Skeletal muscle satellite cell (primary cell): Measurements from ENCODE around the gene TMEM169.

ENCODE experiments used
- H3K27me3 ChIP-seq: 2 replicates; pipeline ENCODE4 v1.7.0; 2013; ENCODE audit warnings: low read length; ENCODE audit not compliant: control insufficient read depth, insufficient read depth
- H3K36me3 ChIP-seq: 2 replicates; pipeline ENCODE4 v1.7.0; 2013; ENCODE audit warnings: mild to moderate bottlenecking, control low read depth, low read length; ENCODE audit not compliant: insufficient read depth
- H3K4me1 ChIP-seq: 2 replicates; pipeline ENCODE4 v1.7.0; 2013; ENCODE audit warnings: low read length; ENCODE audit not compliant: control insufficient read depth, insufficient read depth
- H3K4me2 ChIP-seq: 2 replicates; pipeline ENCODE4 v1.7.0; 2013; ENCODE audit warnings: mild to moderate bottlenecking, low read length
- H3K4me3 ChIP-seq: 2 replicates; pipeline ENCODE4 v1.7.0; 2013; ENCODE audit warnings: low read length
- H3K9ac ChIP-seq: 2 replicates; pipeline ENCODE4 v1.7.0; 2013; ENCODE audit warnings: mild to moderate bottlenecking, low read depth, low read length, moderate library complexity
- H3K9me3 ChIP-seq: replicated peaks from 2 replicates; pipeline ENCODE4 v1.7.0; 2013; ENCODE audit warnings: mild to moderate bottlenecking, control low read depth, low read length

TMEM169 gene

GRCh38 chr2:216108310-216108966 lies 26.7 kb downstream of the TMEM169 start:
- Histone ChIP-seq H3K27me3 (no peaks in the 10 kb centered on the region), H3K36me3 (peaks cover 30% of the 10 kb centered on the region), H3K4me2 (peak overlapping the region; percentile 64), H3K4me1 (peaks cover 27% of the 10 kb centered on the region), H3K9me3 (no peaks in the 10 kb centered on the region), H3K4me3 (peak overlapping the region; percentile 54), H3K9ac (peak overlapping the region; percentile 98)

- Histone ChIP-seq H3K4me1 (peaks cover 27% of the 10 kb centered on the region), H3K4me2 (peak within 1 kb of the TSS; percentile 87), H3K9me3 (no peaks in the 10 kb centered on the region), H3K27me3 (no peaks in the 10 kb centered on the region), H3K36me3 (peaks cover 39% of the 10 kb centered on the region), H3K9ac (peak within 1 kb of the TSS; percentile 98), H3K4me3 (peak within 1 kb of the TSS; percentile 92)
These were observed 27.5 kb downstream of the TMEM169 start, which contains the start of gene XRCC5 for GRCh38 chr2:216108967-216109921. TSS of gene XRCC5 (plus strand) at chr2:216109348. CDS start at chr2:216109437, 89 bp downstream.

- Histone ChIP-seq H3K4me2 (peak overlapping the region; percentile 87), H3K36me3 (peaks cover 41% of the 10 kb centered on the region), H3K9me3 (no peaks in the 10 kb centered on the region), H3K4me3 (peak overlapping the region; percentile 92), H3K4me1 (peaks cover 27% of the 10 kb centered on the region), H3K27me3 (no peaks in the 10 kb centered on the region), H3K9ac (peak overlapping the region; percentile 98)
These were observed 28.4 kb downstream of the TMEM169 start for GRCh38 chr2:216109962-216110614.

DNA sequence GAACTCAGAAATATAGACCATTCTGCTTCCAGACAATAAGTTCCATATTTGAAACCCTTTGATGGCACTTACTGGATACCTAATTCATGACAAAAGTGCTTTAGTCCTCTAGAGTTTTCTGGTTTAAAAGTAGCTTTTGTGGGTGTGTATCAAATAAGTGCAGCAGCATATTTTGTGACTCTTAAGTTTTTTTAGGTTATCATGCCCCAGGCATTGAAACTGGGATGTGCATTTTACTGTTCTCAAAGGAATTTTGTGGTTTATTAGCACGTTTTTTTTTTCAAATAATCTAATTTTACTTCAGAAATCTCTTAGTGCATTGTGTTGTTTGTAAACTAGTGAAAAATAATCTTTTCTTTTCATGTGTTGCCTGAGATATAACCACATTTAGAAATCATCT lies 28.9 kb downstream of the TMEM169 start:
- peak overlapping the region; percentile 92 for H3K4me3 ChIP-seq
- H3K9ac ChIP-seq: peak overlapping the region; percentile 98
- peak overlapping the region; percentile 87 for H3K4me2 ChIP-seq
- H3K9me3 ChIP-seq: no peaks in the 10 kb centered on the region
- peaks cover 41% of the 10 kb centered on the region for H3K36me3 ChIP-seq
- H3K4me1 ChIP-seq: peaks cover 32% of the 10 kb centered on the region
- no peaks in the 10 kb centered on the region for H3K27me3 ChIP-seq

GRCh38 chr2:216111122-216111521 lies 29.4 kb downstream of the TMEM169 start:
- Histone ChIP-seq H3K4me1 (peaks cover 35% of the 10 kb centered on the region), H3K9ac (peak overlapping the region; percentile 98), H3K4me2 (peak overlapping the region; percentile 87), H3K36me3 (peaks cover 45% of the 10 kb centered on the region), H3K27me3 (no peaks in the 10 kb centered on the region), H3K4me3 (no peak overlapping the region), H3K9me3 (no peaks in the 10 kb centered on the region)

GRCh38 chr2:216112926-216113325 lies 31.2 kb downstream of the TMEM169 start:
- H3K36me3 ChIP-seq: peaks cover 63% of the 10 kb centered on the region
- no peak overlapping the region for H3K4me2 ChIP-seq
- no peak overlapping the region for H3K4me3 ChIP-seq
- no peak overlapping the region for H3K9ac ChIP-seq
- H3K27me3 ChIP-seq: no peaks in the 10 kb centered on the region
- no peaks in the 10 kb centered on the region for H3K9me3 ChIP-seq
- peaks cover 45% of the 10 kb centered on the region for H3K4me1 ChIP-seq

DNA sequence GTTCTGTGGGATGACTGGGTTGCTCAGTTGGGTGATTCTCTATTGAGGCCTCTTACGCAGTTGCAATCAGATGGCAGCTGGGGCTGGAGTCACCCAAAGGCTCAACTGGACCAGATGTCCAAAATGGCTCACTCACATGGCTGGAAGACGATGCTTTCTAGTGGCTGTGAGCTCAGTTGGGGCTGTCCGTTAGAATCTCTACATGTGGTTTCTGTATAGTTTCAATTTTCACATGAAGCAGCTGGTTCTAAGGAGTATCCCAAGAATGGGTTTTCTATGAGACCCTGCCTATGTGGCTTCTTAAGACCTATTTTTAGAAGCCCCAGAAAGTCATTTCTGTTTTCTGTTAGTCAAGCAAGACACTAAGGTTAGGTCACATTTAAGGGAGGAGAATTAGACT lies 31.9 kb downstream of the TMEM169 start:
- no peak overlapping the region for H3K4me2 ChIP-seq
- H3K9me3 ChIP-seq: no peaks in the 10 kb centered on the region
- H3K4me3 ChIP-seq: no peak overlapping the region
- H3K9ac ChIP-seq: no peak overlapping the region
- peaks cover 41% of the 10 kb centered on the region for H3K4me1 ChIP-seq
- no peaks in the 10 kb centered on the region for H3K27me3 ChIP-seq
- peaks cover 70% of the 10 kb centered on the region for H3K36me3 ChIP-seq

GRCh38 chr2:216114382-216114713 lies 32.6 kb downstream of the TMEM169 start:
- Histone ChIP-seq H3K36me3 (peaks cover 77% of the 10 kb centered on the region), H3K4me2 (no peak overlapping the region), H3K9ac (no peak overlapping the region), H3K4me1 (peaks cover 39% of the 10 kb centered on the region), H3K9me3 (no peaks in the 10 kb centered on the region), H3K4me3 (no peak overlapping the region), H3K27me3 (no peaks in the 10 kb centered on the region)

- H3K27me3 ChIP-seq: no peaks in the 10 kb centered on the region
- no peaks in the 10 kb centered on the region for H3K9me3 ChIP-seq
- peaks cover 39% of the 10 kb centered on the region for H3K4me1 ChIP-seq
- peak overlapping the region; percentile 86 for H3K9ac ChIP-seq
- peak overlapping the region; percentile 86 for H3K4me2 ChIP-seq
- H3K4me3 ChIP-seq: peak overlapping the region; percentile 68
- H3K36me3 ChIP-seq: peaks cover 83% of the 10 kb centered on the region
These were observed 33.2 kb downstream of the TMEM169 start for GRCh38 chr2:216114714-216115531.

DNA sequence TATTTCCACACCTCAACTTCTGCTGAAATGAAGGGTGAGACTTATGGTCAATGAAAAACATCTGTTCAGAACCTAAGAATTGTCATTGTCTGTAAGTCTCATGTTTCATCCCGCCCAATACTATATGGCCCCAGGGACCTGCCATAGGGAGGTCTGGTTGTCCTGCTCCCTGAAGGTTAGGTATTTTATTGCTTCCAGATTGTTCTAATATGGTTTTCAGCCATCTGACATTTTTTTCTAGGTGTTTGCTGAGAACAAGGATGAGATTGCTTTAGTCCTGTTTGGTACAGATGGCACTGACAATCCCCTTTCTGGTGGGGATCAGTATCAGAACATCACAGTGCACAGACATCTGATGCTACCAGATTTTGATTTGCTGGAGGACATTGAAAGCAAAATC lies 34.7 kb downstream of the TMEM169 start:
- no peaks in the 10 kb centered on the region for H3K9me3 ChIP-seq
- H3K36me3 ChIP-seq: peaks cover 88% of the 10 kb centered on the region
- H3K27me3 ChIP-seq: no peaks in the 10 kb centered on the region
- H3K9ac ChIP-seq: no peak overlapping the region
- H3K4me2 ChIP-seq: no peak overlapping the region
- no peak overlapping the region for H3K4me3 ChIP-seq
- peaks cover 29% of the 10 kb centered on the region for H3K4me1 ChIP-seq
